Kidney (tissue), 14 donors: ENCODE results near the gene ECEL1. TPM values are rescaled to one million over a fixed set of nuclear protein-coding genes. Genes with fewer than 3 reads are reported as not detected.

Experiments
- DNase-seq, 5 donors: peaks; one replicate each; pipeline ENCODE4 v3.0.0-alpha.2; 2013 to 2020
- FAIRE-seq: peaks from 2 replicates; lab custom pipeline; 2012; peaks lifted over from hg19 to GRCh38; lab: Jason Lieb, UNC
- H3K27ac ChIP-seq, 2 donors: one replicate each; pipeline ENCODE4 v1.7.0; 2013; ENCODE audit warnings: low read depth in 2 of 2, low read length in 2 of 2, inconsistent platforms in 1 of 2
- H3K27me3 ChIP-seq: one replicate; pipeline ENCODE4 v1.7.1; 2013; ENCODE audit warnings: low read length, inconsistent platforms; ENCODE audit not compliant: control insufficient read depth, insufficient read depth
- H3K36me3 ChIP-seq, 3 donors: one replicate each; pipeline versions ENCODE4 v1.7.0 to v1.7.1; 2013; ENCODE audit warnings: low read length in 3 of 3, control low read depth in 1 of 3, inconsistent platforms in 1 of 3; ENCODE audit not compliant: insufficient read depth in 3 of 3, control insufficient read depth in 2 of 3
- H3K4me1 ChIP-seq, 3 donors: one replicate each; pipeline versions ENCODE4 v1.7.0 to v1.7.1; 2013; ENCODE audit warnings: low read length in 3 of 3, inconsistent platforms in 1 of 3, low read depth in 1 of 3; ENCODE audit not compliant: control insufficient read depth in 2 of 3, insufficient read depth in 2 of 3
- H3K4me3 ChIP-seq, 3 donors: one replicate each; pipeline versions ENCODE4 v1.7.0 to v1.8.1; 2013; ENCODE audit warnings: low read length in 3 of 3, control low read depth in 1 of 3, inconsistent platforms in 1 of 3
- H3K9ac ChIP-seq, 3 donors: one replicate each; pipeline versions ENCODE4 v1.7.0 to v1.7.1; 2013; ENCODE audit warnings: low read length in 3 of 3, control low read depth in 1 of 3, inconsistent platforms in 1 of 3
- H3K9me3 ChIP-seq, 3 donors: one replicate each; pipeline versions ENCODE4 v1.7.0 to v1.7.1; 2013; ENCODE audit warnings: low read length in 3 of 3, control low read depth in 1 of 3, inconsistent platforms in 1 of 3; ENCODE audit not compliant: control insufficient read depth in 2 of 3, insufficient read depth in 1 of 3
- CTCF ChIP-seq: IDR thresholded peaks from 3 replicates; pipeline ENCODE4 v1.5.1; 2012; ENCODE audit warnings: mild to moderate bottlenecking, moderate library complexity, borderline replicate concordance; ENCODE audit not compliant: insufficient read depth; ENCODE audit errors: extremely low read depth
- intact Hi-C: fragments of 100-400 bp; cut with DNase I; formaldehyde crosslinking; loops from one replicate; pipeline ENCODE4 v1.11.1; 2022
- polyA plus RNA-seq: library from polyadenylated mRNA; stranded (reverse); fragments of 350-450 nt; fragmentation: Illumina TruSeq; extraction: RNeasy Lipid Tissue Mini Kit (QIAGEN cat#74804); gene quantifications from one replicate; pipeline ENCODE4 v1.2.3, GENCODE V29; 2014; ENCODE audit warnings: low read depth, low replicate concordance; ENCODE audit not compliant: insufficient read depth
- total RNA-seq: library from RNA; stranded (reverse); fragmentation: NEBNext Ultra II Directional; extraction: Animal tissue kit (Norgen Biotek cat#: 25700); gene quantifications from one replicate; pipeline ENCODE4 v1.2.1, GENCODE V29; 2021
- donor health status: control.
- donor health status: control.
- donor health status: control.
- donor health status: control.
- donor health status: control.
- donor health status: DM: yes; HTN: yes; CAD: no.
- donor health status: Normal renal cell carcinoma (clear cell type).

ECEL1 gene
- total and polyA plus RNA-seq, 2 donors from 2014 or later = 6.7 to 8.5 TPM

GRCh38 chr2:232518844-232519243 is 31.2 kb upstream of the ECEL1 start:
- FAIRE-seq = no peak
- intact Hi-C loops = no loop called here

GRCh38 chr2:232516551-232516950 is 28.9 kb upstream of the ECEL1 start:
- DNase-seq = no peak
- Histone ChIP-seq H3K9ac (no peak overlapping the region), H3K36me3 (no peaks in the 10 kb centered on the region), H3K27ac (no peak overlapping the region), H3K4me3 (no peak overlapping the region), H3K9me3 (no peaks in the 10 kb centered on the region), H3K27me3 (no peaks in the 10 kb centered on the region), H3K4me1 (no peaks in the 10 kb centered on the region)
- no peak for FAIRE-seq
- intact Hi-C loops = no loop called here
- no peak for TF ChIP-seq CTCF

More at GRCh38 chr2:232518844-232519243, 31.2 kb upstream of the ECEL1 start:
- no peak for DNase-seq
- Histone ChIP-seq H3K4me3 (no peak overlapping the region), H3K36me3 (no peaks in the 10 kb centered on the region), H3K4me1 (peaks cover 0 to 3% (median 0%) of the 10 kb centered on the region in 3 donors), H3K27me3 (peaks cover 3% of the 10 kb centered on the region), H3K9ac (no peak overlapping the region), H3K27ac (no peak overlapping the region), H3K9me3 (no peaks in the 10 kb centered on the region)
- TF ChIP-seq CTCF = no peak

GRCh38 chr2:232515639-232516038 is 28.0 kb upstream of the ECEL1 start:
- TF ChIP-seq CTCF = no peak
- no peak overlapping the region for H3K4me3 ChIP-seq
- H3K9me3 ChIP-seq = no peaks in the 10 kb centered on the region
- no peaks in the 10 kb centered on the region for H3K36me3 ChIP-seq
- no peak overlapping the region for H3K27ac ChIP-seq
- DNase-seq = no peak
- no peaks in the 10 kb centered on the region for H3K27me3 ChIP-seq
- intact Hi-C loops = no loop called here
- H3K9ac ChIP-seq = no peak overlapping the region
- H3K4me1 ChIP-seq = no peaks in the 10 kb centered on the region
- no peak for FAIRE-seq

- DNase-seq (no peak), FAIRE-seq (no peak)
- no peak for TF ChIP-seq CTCF
- no peaks in the 10 kb centered on the region for H3K4me1 ChIP-seq
- no peak overlapping the region for H3K4me3 ChIP-seq
- no peak overlapping the region for H3K9ac ChIP-seq
- H3K9me3 ChIP-seq = no peaks in the 10 kb centered on the region
- no peaks in the 10 kb centered on the region for H3K27me3 ChIP-seq
- H3K27ac ChIP-seq = no peak overlapping the region
- intact Hi-C loops = no loop called here
- no peaks in the 10 kb centered on the region for H3K36me3 ChIP-seq
Observed at GRCh38 chr2:232513353-232513752, 25.7 kb upstream of the ECEL1 start.
